Skeletal muscle tissue (tissue), 4 donors: ENCODE results near the gene HLA-DQA2. TPM values are rescaled to one million over a fixed set of nuclear protein-coding genes. Genes with fewer than 3 reads are reported as not detected.
"Not testable (repeated sequence)": the region's sequence is repeated elsewhere in the genome, so short reads cannot be mapped to it uniquely, and the experiment has no call there.

ENCODE experiments used
- H3K27ac ChIP-seq: one replicate; pipeline ENCODE4 v1.7.0; 2013; ENCODE audit warnings: mild to moderate bottlenecking, low read depth, low read length, inconsistent platforms
- H3K27me3 ChIP-seq, 3 donors: one replicate each; pipeline ENCODE4 v1.7.0; 2013; ENCODE audit warnings: low read length in 3 of 3; ENCODE audit not compliant: control insufficient read depth in 3 of 3, insufficient read depth in 3 of 3
- H3K36me3 ChIP-seq, 3 donors: one replicate each; pipeline ENCODE4 v1.7.0; 2013; ENCODE audit warnings: low read length in 3 of 3; ENCODE audit not compliant: control insufficient read depth in 3 of 3, insufficient read depth in 3 of 3
- H3K4me1 ChIP-seq, 3 donors: one replicate each; pipeline ENCODE4 v1.7.0; 2013; ENCODE audit warnings: low read length in 3 of 3, mild to moderate bottlenecking in 3 of 3; ENCODE audit not compliant: control insufficient read depth in 3 of 3, insufficient read depth in 3 of 3
- H3K4me3 ChIP-seq, 3 donors: one replicate each; pipeline ENCODE4 v1.7.0; 2013; ENCODE audit warnings: low read length in 3 of 3
- H3K9ac ChIP-seq, 3 donors: one replicate each; pipeline ENCODE4 v1.7.0; 2013; ENCODE audit warnings: low read length in 3 of 3, mild to moderate bottlenecking in 3 of 3, moderate library complexity in 2 of 3, low read depth in 1 of 3
- H3K9me3 ChIP-seq, 3 donors: one replicate each; pipeline ENCODE4 v1.7.0; 2013; ENCODE audit warnings: low read length in 3 of 3; ENCODE audit not compliant: control insufficient read depth in 3 of 3
- total RNA-seq: library from RNA; depleted of rRNA; stranded (reverse); fragments of >200 nt; gene quantifications from one replicate; pipeline ENCODE4 v1.2.3, GENCODE V29; 2014
- donor health status: Osteomylitis.

Gene HLA-DQA2
- total RNA-seq, 1 donor from 2014 or later, result not detected

GRCh38 chr6:32738126-32738525 lies 3.1 kb upstream of the HLA-DQA2 start:
- H3K36me3 ChIP-seq, result no peaks in the 10 kb centered on the region
- peaks cover 0 to 7% (median 0%) of the 10 kb centered on the region in 3 donors for H3K27me3 ChIP-seq
- H3K4me1 ChIP-seq, result no peaks in the 10 kb centered on the region
- no peaks in the 10 kb centered on the region for H3K9me3 ChIP-seq
- H3K4me3 ChIP-seq, result no peak overlapping the region
- no peak overlapping the region for H3K27ac ChIP-seq
- no peak overlapping the region for H3K9ac ChIP-seq

- H3K9ac ChIP-seq, result no peak overlapping the region
- no peaks in the 10 kb centered on the region for H3K36me3 ChIP-seq
- no peaks in the 10 kb centered on the region for H3K9me3 ChIP-seq
- H3K27ac ChIP-seq, result no peak overlapping the region
- no peaks in the 10 kb centered on the region for H3K4me1 ChIP-seq
- peaks cover 0 to 12% (median 4%) of the 10 kb centered on the region in 3 donors for H3K27me3 ChIP-seq
- no peak overlapping the region for H3K4me3 ChIP-seq
Observed at GRCh38 chr6:32742374-32742773, 1.2 kb downstream of the HLA-DQA2 start.

GRCh38 chr6:32744776-32745175 lies 3.6 kb downstream of the HLA-DQA2 start:
- H3K27me3 ChIP-seq, result peaks cover 2 to 17% (median 4%) of the 10 kb centered on the region in 3 donors
- no peak overlapping the region for H3K4me3 ChIP-seq
- H3K4me1 ChIP-seq, result no peaks in the 10 kb centered on the region

GRCh38 chr6:32745649-32746048 lies 4.5 kb downstream of the HLA-DQA2 start:
- H3K9me3 ChIP-seq, H3K27ac ChIP-seq, H3K36me3 ChIP-seq, H3K4me3 ChIP-seq, H3K4me1 ChIP-seq, H3K9ac ChIP-seq: not testable (repeated sequence)
- H3K27me3 ChIP-seq, result peaks cover 2 to 18% (median 4%) of the 10 kb centered on the region in 3 donors

More at GRCh38 chr6:32744776-32745175, 3.6 kb downstream of the HLA-DQA2 start:
- Histone ChIP-seq H3K27ac (no peak overlapping the region), H3K9ac (no peak overlapping the region), H3K9me3 (no peaks in the 10 kb centered on the region), H3K36me3 (no peaks in the 10 kb centered on the region)

- H3K4me3 ChIP-seq, result no peak overlapping the region
- H3K27ac ChIP-seq, result no peak overlapping the region
- no peaks in the 10 kb centered on the region for H3K36me3 ChIP-seq
- no peaks in the 10 kb centered on the region for H3K4me1 ChIP-seq
- H3K27me3 ChIP-seq, result peaks cover 6 to 27% (median 6%) of the 10 kb centered on the region in 3 donors
- H3K9ac ChIP-seq, result no peak overlapping the region
- H3K9me3 ChIP-seq, result no peaks in the 10 kb centered on the region
Observed at GRCh38 chr6:32752580-32752979, 11.4 kb downstream of the HLA-DQA2 start.

- Histone ChIP-seq H3K4me1 (no peaks in the 10 kb centered on the region), H3K36me3 (no peaks in the 10 kb centered on the region), H3K27me3 (peaks cover 11 to 36% (median 35%) of the 10 kb centered on the region in 3 donors), H3K27ac (no peak overlapping the region), H3K9ac (no peak overlapping the region), H3K9me3 (no peaks in the 10 kb centered on the region), H3K4me3 (no peak overlapping the region)
Observed at GRCh38 chr6:32759669-32760068, 18.5 kb downstream of the HLA-DQA2 start.

GRCh38 chr6:32761072-32761471 lies 19.9 kb downstream of the HLA-DQA2 start:
- H3K27ac ChIP-seq, result no peak overlapping the region
- no peaks in the 10 kb centered on the region for H3K4me1 ChIP-seq
- H3K4me3 ChIP-seq, result no peak overlapping the region
- H3K9me3 ChIP-seq, result no peaks in the 10 kb centered on the region
- no peak overlapping the region for H3K9ac ChIP-seq
- no peaks in the 10 kb centered on the region for H3K36me3 ChIP-seq
- peaks cover 11 to 35% (median 32%) of the 10 kb centered on the region in 3 donors for H3K27me3 ChIP-seq

GRCh38 chr6:32761548-32761947 lies 20.4 kb downstream of the HLA-DQA2 start:
- Histone ChIP-seq H3K9ac (no peak overlapping the region), H3K9me3 (no peaks in the 10 kb centered on the region), H3K36me3 (no peaks in the 10 kb centered on the region), H3K4me1 (no peaks in the 10 kb centered on the region), H3K4me3 (no peak overlapping the region), H3K27me3 (peaks cover 11 to 34% (median 32%) of the 10 kb centered on the region in 3 donors), H3K27ac (no peak overlapping the region)

- no peaks in the 10 kb centered on the region for H3K9me3 ChIP-seq
- no peaks in the 10 kb centered on the region for H3K36me3 ChIP-seq
- H3K4me3 ChIP-seq, result no peak within 1 kb of the TSS
- no peak within 1 kb of the TSS for H3K9ac ChIP-seq
- no peaks in the 10 kb centered on the region for H3K4me1 ChIP-seq
- H3K27me3 ChIP-seq, result peaks cover 16 to 35% (median 29%) of the 10 kb centered on the region in 3 donors
- H3K27ac ChIP-seq, result no peak within 1 kb of the TSS
Observed at GRCh38 chr6:32763421-32763820, 22.2 kb downstream of the HLA-DQA2 start, which contains the start of gene HLA-DQB2. HLA-DQB2 (minus strand) TSS chr6:32763532; CDS start chr6:32763470, 62 bp downstream.

- Histone ChIP-seq H3K27ac (no peak overlapping the region), H3K36me3 (no peaks in the 10 kb centered on the region)
Observed at GRCh38 chr6:32764048-32764447, 22.9 kb downstream of the HLA-DQA2 start.

More at GRCh38 chr6:32764048-32764447, 22.9 kb downstream of the HLA-DQA2 start:
- Histone ChIP-seq H3K9ac (no peak overlapping the region), H3K4me1 (no peaks in the 10 kb centered on the region), H3K4me3 (no peak overlapping the region), H3K27me3 (peaks cover 19 to 35% (median 25%) of the 10 kb centered on the region in 3 donors), H3K9me3 (no peaks in the 10 kb centered on the region)
